Measurements from ENCODE around the gene TAL1.

TAL1 gene

DNA sequence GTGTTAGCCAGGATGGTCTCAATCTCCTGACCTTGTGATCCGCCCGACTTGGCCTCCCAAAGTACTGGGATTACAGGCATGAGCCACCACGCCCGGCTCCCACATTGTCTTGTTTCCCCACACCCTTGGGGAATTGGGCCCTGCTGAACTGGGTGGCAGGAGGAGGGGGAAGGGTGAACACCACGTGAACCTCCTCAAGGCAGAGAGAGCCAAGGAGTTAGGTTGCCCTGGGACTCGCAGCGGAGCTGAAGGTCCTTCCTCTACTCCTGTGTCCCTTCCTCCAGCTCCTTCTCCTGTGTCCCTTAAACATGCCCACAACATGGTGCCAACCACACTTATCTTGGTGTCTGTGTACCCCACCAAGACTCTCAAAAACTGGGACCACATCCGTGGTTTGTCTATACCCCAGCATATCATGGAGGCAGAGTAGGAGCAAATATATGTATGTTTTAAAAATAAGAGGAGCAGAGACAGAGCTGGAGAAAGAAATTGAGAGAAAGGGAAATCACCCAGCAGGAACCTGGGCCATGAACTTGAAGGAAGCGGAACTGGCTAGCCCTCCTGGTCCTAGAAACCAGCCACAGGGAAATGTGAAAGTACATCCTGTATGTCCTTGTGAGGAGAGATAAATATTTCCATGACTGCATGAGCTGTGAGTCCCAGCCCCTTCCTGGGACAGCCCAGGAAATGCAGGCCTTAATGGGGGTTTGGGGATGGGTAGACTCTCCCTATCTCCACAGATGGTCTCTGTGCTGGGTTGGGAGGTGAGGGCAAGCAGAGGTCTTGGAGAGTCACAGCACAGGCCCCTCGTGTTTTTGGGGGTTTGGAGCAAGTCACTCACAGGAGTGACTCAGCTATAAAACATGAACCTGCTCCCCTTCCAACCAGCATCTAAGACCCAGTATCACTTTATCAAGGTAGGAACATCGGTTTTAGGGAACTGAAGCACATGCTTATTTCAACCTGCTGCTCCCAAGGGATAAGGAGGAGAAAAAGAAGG, 9.4 kb upstream of the TAL1 start:
- no peak for DNase-seq
- no peaks in the 10 kb centered on the region for H3K36me3 Mint-ChIP-seq (ENCODE audit: low read depth)
- H3K27ac Mint-ChIP-seq: no peak overlapping the region
- no peak overlapping the region for H3K4me3 Mint-ChIP-seq
- peaks cover 93% of the 10 kb centered on the region for H3K27me3 Mint-ChIP-seq (ENCODE audit: low read depth, poor library complexity)
- no peaks in the 10 kb centered on the region for H3K4me1 Mint-ChIP-seq
- H3K9me3 Mint-ChIP-seq: no peaks in the 10 kb centered on the region
- TF ChIP-seq, protein P1, sequence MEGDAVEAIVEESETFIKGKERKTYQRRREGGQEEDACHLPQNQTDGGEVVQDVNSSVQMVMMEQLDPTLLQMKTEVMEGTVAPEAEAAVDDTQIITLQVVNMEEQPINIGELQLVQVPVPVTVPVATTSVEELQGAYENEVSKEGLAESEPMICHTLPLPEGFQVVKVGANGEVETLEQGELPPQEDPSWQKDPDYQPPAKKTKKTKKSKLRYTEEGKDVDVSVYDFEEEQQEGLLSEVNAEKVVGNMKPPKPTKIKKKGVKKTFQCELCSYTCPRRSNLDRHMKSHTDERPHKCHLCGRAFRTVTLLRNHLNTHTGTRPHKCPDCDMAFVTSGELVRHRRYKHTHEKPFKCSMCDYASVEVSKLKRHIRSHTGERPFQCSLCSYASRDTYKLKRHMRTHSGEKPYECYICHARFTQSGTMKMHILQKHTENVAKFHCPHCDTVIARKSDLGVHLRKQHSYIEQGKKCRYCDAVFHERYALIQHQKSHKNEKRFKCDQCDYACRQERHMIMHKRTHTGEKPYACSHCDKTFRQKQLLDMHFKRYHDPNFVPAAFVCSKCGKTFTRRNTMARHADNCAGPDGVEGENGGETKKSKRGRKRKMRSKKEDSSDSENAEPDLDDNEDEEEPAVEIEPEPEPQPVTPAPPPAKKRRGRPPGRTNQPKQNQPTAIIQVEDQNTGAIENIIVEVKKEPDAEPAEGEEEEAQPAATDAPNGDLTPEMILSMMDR (IDR thresholded peaks at IDR 0.05): no peak

DNA sequence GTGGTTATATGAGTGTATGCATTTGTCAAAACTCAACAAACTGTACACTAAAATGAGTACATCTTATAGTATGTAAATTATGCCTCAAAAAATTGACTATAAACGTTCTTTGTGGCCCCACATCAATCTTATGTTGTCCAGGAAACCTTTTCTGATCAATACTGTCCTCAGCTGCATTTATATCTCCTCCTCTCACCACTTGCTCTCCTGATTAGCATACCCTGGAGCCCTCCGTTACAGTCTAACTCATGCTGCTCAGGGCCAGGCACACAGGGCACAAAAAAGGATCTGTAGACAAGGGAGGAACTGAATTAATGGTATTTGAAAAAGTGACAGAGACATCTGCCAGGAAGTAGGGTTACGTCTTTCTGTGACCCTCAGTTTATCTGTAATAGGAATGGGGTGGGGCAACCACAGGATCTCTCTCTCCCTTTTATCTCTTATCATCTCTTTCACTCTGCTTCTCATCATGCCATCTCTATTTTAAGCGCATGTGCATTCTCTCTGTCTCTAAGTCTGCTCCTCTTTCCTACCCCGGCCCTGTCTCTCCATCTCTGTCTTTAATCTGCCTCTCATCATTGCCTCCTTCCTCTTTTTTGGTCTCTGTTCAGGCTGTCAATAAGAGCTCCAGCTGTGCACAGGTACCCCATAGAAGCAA, 7.0 kb upstream of the TAL1 start:
- no peaks in the 10 kb centered on the region for H3K36me3 Mint-ChIP-seq (ENCODE audit: low read depth)
- H3K4me3 Mint-ChIP-seq: no peak overlapping the region
- H3K27ac Mint-ChIP-seq: no peak overlapping the region
- DNase-seq: no peak
- H3K4me1 Mint-ChIP-seq: peaks cover 8% of the 10 kb centered on the region
- H3K9me3 Mint-ChIP-seq: no peaks in the 10 kb centered on the region
- H3K27me3 Mint-ChIP-seq (ENCODE audit: low read depth, poor library complexity): peaks cover 93% of the 10 kb centered on the region
- TF ChIP-seq, protein P1 (IDR thresholded peaks at IDR 0.05): no peak

DNA sequence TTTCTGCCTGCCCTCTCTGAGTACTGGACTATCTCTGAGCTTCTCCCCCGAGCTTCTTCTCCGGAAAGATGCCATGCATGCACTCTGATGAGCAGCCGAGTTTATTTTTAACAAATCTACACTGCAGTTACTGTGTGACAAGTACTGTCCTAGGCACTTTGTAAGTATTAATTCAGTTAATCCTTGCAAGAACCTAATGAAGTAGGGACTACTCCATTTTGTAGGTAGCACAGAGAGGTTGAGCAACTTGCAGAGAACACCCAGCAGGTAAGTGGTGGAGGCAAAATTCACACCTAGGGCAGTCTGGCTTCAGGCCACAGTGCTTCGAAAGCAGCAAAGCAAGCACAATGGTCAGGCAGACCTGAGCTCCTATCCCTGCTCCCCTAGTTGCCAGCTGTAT, 3.8 kb upstream of the TAL1 start:
- Mint-ChIP-seq H3K27ac (no peak overlapping the region), H3K36me3 (ENCODE audit: low read depth) (no peaks in the 10 kb centered on the region), H3K9me3 (no peaks in the 10 kb centered on the region), H3K4me1 (peaks cover 23% of the 10 kb centered on the region), H3K4me3 (no peak overlapping the region), H3K27me3 (ENCODE audit: low read depth, poor library complexity) (peaks cover 93% of the 10 kb centered on the region)
- no peak for DNase-seq
- TF ChIP-seq, protein P1 (IDR thresholded peaks at IDR 0.05): no peak

DNA sequence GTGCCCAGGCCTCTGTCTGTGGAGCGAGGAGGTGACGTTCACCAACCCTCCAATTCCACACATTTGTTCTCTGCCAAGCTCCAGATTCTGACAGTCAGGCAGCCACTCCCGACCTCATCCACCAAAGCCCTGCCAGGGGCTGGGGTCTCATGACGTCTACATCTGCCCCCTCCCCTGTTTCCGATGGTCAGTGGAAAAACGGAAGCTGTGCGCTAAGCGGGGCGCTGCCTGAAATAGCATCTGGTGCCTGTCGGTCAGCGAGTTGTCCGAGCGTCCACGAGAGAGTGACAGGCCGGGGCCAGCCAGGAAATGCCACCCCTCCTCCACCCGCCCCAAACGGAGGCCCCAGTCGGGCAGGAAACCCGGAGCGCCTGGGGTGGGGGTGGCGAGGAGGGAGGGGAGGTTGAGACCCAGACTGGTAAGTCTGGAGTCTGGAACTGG, 3.2 kb upstream of the TAL1 start:
- DNase-seq: peak; percentile 39
- peaks cover 23% of the 10 kb centered on the region for H3K4me1 Mint-ChIP-seq
- H3K36me3 Mint-ChIP-seq (ENCODE audit: low read depth): no peaks in the 10 kb centered on the region
- no peaks in the 10 kb centered on the region for H3K9me3 Mint-ChIP-seq
- H3K27me3 Mint-ChIP-seq (ENCODE audit: low read depth, poor library complexity): peaks cover 95% of the 10 kb centered on the region
- no peak overlapping the region for H3K27ac Mint-ChIP-seq
- no peak overlapping the region for H3K4me3 Mint-ChIP-seq
- TF ChIP-seq, protein P1 (IDR thresholded peaks at IDR 0.05): no peak

DNA sequence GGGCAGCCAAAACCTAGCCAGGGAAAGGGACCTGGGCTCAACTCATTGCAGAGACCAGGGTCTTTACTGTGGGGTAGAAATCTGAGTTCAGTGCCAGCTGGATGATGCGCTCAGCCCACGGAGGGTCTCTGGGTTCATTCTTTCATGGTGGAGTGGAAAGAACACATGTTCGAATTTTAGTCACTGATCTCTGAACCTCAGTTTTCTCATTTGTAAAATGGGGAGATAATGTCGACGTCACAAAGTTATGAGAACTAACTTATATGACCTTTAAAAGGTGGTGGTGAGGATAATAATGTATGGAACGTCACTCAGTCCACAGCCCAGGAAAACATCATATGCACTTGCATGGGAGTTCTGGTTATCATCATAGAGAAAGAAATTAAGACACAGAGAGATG, 1.2 kb upstream of the TAL1 start:
- no peak overlapping the region for H3K4me3 Mint-ChIP-seq
- H3K36me3 Mint-ChIP-seq (ENCODE audit: low read depth): no peaks in the 10 kb centered on the region
- H3K27me3 Mint-ChIP-seq (ENCODE audit: low read depth, poor library complexity): peaks cover 97% of the 10 kb centered on the region
- TF ChIP-seq, protein P1 (IDR thresholded peaks at IDR 0.05): no peak
- no peaks in the 10 kb centered on the region for H3K9me3 Mint-ChIP-seq
- H3K27ac Mint-ChIP-seq: no peak overlapping the region
- DNase-seq: no peak
- peaks cover 23% of the 10 kb centered on the region for H3K4me1 Mint-ChIP-seq

All from nephron progenitor cell (in vitro differentiated cells).